ENCODE measurements around the gene GASK1B. TPM values are rescaled to one million over a fixed set of nuclear protein-coding genes. Genes with fewer than 3 reads are reported as not detected.

GASK1B gene
- polyA plus RNA-seq, 2 of the 4 experiments (the other 2 are of a cell fraction), result 2.7 to 2.9 TPM

DNA sequence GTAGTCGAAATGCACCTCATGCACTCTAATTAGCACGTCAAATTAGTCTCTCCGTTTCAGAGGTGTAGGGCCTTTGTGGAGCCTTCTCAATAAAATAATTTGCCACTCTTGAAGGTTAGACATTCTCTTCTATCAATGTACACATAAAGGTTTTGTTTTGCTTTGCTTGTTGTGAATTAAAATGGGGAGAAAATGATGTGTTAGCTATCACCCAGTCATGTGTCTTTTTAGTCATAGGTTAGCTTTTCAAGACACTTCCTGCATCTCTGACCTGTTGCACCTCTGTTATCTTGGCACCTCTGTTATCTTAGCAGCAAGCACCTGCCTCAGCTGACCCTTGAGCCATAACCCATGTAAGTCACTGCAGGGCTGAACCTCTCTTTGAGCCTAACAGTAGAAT, 38.4 kb upstream of the GASK1B start:
- FAIRE-seq (no peak), ATAC-seq (no peak), DNase-seq (ENCODE audit: low read depth in 1 of 2, low spot score in 1 of 2) (peak in 1 of 2 experiments; percentile 18)
- TF ChIP-seq MAFK (IDR thresholded peaks at IDR 0.05; ENCODE audit: partially characterized antibody) (no peak), RCOR1 (IDR thresholded peaks at IDR 0.05; ENCODE audit: low read depth, low read length) (no peak), HDAC2 (IDR thresholded peaks at IDR 0.05) (no peak), MAZ (IDR thresholded peaks at IDR 0.05; ENCODE audit: borderline replicate concordance, low read depth, low read length) (no peak), RAD21 (conservative IDR thresholded peaks at IDR 0.05 in 1 of 2, IDR thresholded peaks at IDR 0.05 in 1 of 2) (no peak), SMC3 (IDR thresholded peaks at IDR 0.05) (no peak), ZC3H11A (IDR thresholded peaks at IDR 0.05) (no peak), KDM1A (IDR thresholded peaks at IDR 0.05; ENCODE audit: low read depth) (no peak), BHLHE40 (IDR thresholded peaks at IDR 0.05; ENCODE audit: low read depth, low read length) (no peak), NPAS2 (CRISPR knock-in tag; IDR thresholded peaks at IDR 0.05; ENCODE audit: borderline replicate concordance) (no peak), FOSL2 (IDR thresholded peaks at IDR 0.05) (no peak), FOSL2 (CRISPR knock-in tag; IDR thresholded peaks at IDR 0.05) (no peak), ZNF302 (CRISPR knock-in tag; IDR thresholded peaks at IDR 0.05) (no peak), CHD2 (IDR thresholded peaks at IDR 0.05; ENCODE audit: low read length, partially characterized antibody) (no peak), CBX2 (IDR thresholded peaks at IDR 0.05; ENCODE audit: borderline replicate concordance, low read depth) (no peak), JUNB (IDR thresholded peaks at IDR 0.05) (no peak), CBX8 (IDR thresholded peaks at IDR 0.05) (no peak)
- ChIA-PET POLR2A (no interaction called here), CTCF (no interaction called here)
- Histone ChIP-seq H3K4me2 (peak overlapping the region; percentile 95), H3K4me3 (peak overlapping the region; percentile 54), H3K4me1 (peaks cover 16% of the 10 kb centered on the region), H3K9me3 (no peaks in the 10 kb centered on the region), H3K27ac (peak overlapping the region; percentile 76 to 90; a peak in 5 of 6 replicates)
- 9% methylated on average over 3 of the region's 3 CpGs for WGBS (ENCODE audit: missing lambda C conversion rate)

DNA sequence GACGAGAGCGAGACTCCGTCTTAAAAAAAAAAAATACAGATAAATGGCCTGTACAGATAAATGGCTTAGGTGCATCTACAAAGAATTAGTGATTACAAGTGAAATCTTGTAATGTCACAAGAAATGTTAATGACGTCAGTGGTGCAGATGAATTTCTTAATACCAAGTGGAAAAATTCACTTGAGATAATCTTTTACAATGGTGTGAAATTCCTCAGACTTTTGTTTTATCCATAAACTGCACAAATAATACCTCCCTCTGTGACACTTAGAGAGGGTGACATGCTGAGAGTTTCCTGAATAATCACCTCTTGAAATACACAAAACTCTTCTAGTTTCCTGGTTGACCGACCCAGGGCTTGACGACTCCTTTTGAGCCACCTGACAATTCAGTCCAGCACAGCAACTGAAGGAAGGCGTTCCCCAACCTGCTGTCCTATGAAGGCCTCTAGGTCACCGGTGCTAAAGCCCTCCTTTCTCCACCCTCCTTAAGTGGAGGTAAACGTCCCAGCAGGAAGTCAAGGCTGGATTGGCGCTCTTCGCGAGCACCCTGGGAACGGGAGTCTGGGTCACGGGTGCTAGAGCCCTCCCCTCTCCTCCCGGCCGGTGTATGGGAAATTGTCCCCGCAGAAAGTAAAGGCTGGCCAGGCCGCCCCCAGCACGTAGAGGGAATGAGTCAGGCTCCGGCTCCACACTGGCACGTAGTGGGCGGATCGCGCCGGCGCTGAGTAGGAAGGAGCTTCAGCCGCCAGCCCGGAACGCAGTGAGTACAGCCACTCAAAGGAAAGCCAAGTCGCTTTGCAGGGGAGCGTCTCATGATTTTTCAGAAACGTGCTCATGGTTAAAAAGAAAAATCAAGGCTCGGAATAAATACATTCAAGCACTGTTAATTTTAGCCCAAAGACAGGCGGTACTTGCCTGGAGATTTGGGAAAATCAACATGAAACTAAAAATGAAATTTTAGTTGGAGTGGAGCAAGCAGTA, 37.3 kb upstream of the GASK1B start, which contains the start of gene TMEM144:
TMEM144 (plus strand) TSS at position 662 of the 983 bp plus-strand sequence. CDS start 2,182 bp downstream, outside the sequence.
- no peak for FAIRE-seq
- peak within 1 kb of the TSS; percentile 95 for H3K4me2 ChIP-seq
- TF ChIP-seq CBX8 (IDR thresholded peaks at IDR 0.05) (no peak), HOXA7 (CRISPR knock-in tag; IDR thresholded peaks at IDR 0.05) (no peak), TP53 (CRISPR knock-in tag; IDR thresholded peaks at IDR 0.05) (no peak), JUN (IDR thresholded peaks at IDR 0.05) (0 out of 5 replicates have a peak, but pooled peaks of 1 of the 2 experiments have one; percentile 44), FOSL2 (IDR thresholded peaks at IDR 0.05) (no peak), FOSL2 (CRISPR knock-in tag; IDR thresholded peaks at IDR 0.05) (peak; percentile 74), POLR2A (IDR thresholded peaks at IDR 0.05; ENCODE audit: low read length) (peak; percentile 51)
- TF ChIP-seq, protein P1, sequence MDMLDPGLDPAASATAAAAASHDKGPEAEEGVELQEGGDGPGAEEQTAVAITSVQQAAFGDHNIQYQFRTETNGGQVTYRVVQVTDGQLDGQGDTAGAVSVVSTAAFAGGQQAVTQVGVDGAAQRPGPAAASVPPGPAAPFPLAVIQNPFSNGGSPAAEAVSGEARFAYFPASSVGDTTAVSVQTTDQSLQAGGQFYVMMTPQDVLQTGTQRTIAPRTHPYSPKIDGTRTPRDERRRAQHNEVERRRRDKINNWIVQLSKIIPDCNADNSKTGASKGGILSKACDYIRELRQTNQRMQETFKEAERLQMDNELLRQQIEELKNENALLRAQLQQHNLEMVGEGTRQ (IDR thresholded peaks at IDR 0.05), result peak; percentile 41
- TF ChIP-seq, protein P2, sequence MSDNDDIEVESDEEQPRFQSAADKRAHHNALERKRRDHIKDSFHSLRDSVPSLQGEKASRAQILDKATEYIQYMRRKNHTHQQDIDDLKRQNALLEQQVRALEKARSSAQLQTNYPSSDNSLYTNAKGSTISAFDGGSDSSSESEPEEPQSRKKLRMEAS (IDR thresholded peaks at IDR 0.05), result peak; percentile 42; the same call in 1 of the 2 replicates
- TF ChIP-seq, protein P3, sequence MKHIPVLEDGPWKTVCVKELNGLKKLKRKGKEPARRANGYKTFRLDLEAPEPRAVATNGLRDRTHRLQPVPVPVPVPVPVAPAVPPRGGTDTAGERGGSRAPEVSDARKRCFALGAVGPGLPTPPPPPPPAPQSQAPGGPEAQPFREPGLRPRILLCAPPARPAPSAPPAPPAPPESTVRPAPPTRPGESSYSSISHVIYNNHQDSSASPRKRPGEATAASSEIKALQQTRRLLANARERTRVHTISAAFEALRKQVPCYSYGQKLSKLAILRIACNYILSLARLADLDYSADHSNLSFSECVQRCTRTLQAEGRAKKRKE (CRISPR knock-in tag; IDR thresholded peaks at IDR 0.05; ENCODE audit: low read depth), result no peak
- DNase-seq (ENCODE audit: low read depth in 1 of 2, low spot score in 1 of 2), result peak; percentile 73 to 89
- WGBS (ENCODE audit: missing lambda C conversion rate), result 17% methylated on average over 21 of the region's 34 CpGs
- no peaks in the 10 kb centered on the region for H3K9me3 ChIP-seq
- CTCF ChIA-PET, result no interaction called here
- peak; percentile 99 for ATAC-seq
- POLR2A ChIA-PET, result interaction anchor here (0.6 to 1.0 kb wide), 4 partner anchors 10 to 847 kb away, joined by 3 to 5 read pairs (median 4); no protein-coding TSS in a partner anchor
- peaks cover 16% of the 10 kb centered on the region for H3K4me1 ChIP-seq
- peak within 1 kb of the TSS; percentile 76 to 90 for H3K27ac ChIP-seq
- peak within 1 kb of the TSS; percentile 54 for H3K4me3 ChIP-seq
